Neuronal stem cell (in vitro differentiated cells): ENCODE data around the gene ANKRD44.

Experiments
- DNase-seq: peaks from one replicate; pipeline ENCODE4 v3.0.0-alpha.2; 2013; ENCODE audit warnings: low spot score
- H2AFZ ChIP-seq: one replicate; pipeline ENCODE4 v1.6.1; 2013; ENCODE audit warnings: mild to moderate bottlenecking, low read length, inconsistent platforms
- H2AK5ac ChIP-seq: 2 replicates; pipeline ENCODE4 v1.6.1; 2013; ENCODE audit warnings: low read depth, mild to moderate bottlenecking, inconsistent platforms, low read length, moderate library complexity, mixed read lengths
- H2BK120ac ChIP-seq: 2 replicates; pipeline ENCODE4 v1.6.1; 2013; ENCODE audit warnings: low read depth, mild to moderate bottlenecking, inconsistent platforms, low read length, moderate library complexity, mixed read lengths
- H2BK12ac ChIP-seq: one replicate; pipeline ENCODE4 v1.6.1; 2013; ENCODE audit warnings: low read length, inconsistent platforms
- H2BK15ac ChIP-seq: 2 replicates; pipeline ENCODE4 v1.6.1; 2013; ENCODE audit warnings: mild to moderate bottlenecking, low read length, inconsistent platforms, mixed read lengths
- H2BK5ac ChIP-seq: one replicate; pipeline ENCODE4 v1.6.1; 2013; ENCODE audit warnings: inconsistent platforms, mild to moderate bottlenecking, low read length, moderate library complexity
- H3K14ac ChIP-seq: one replicate; pipeline ENCODE4 v1.6.1; 2013; ENCODE audit warnings: low read length, inconsistent platforms
- H3K18ac ChIP-seq: 2 replicates; pipeline ENCODE4 v1.6.1; 2013; ENCODE audit warnings: low read length, inconsistent platforms
- H3K23ac ChIP-seq: 2 replicates; pipeline ENCODE4 v1.6.1; 2013; ENCODE audit warnings: low read depth, mild to moderate bottlenecking, mixed read lengths, low read length, inconsistent platforms; ENCODE audit not compliant: poor library complexity
- H3K27ac ChIP-seq: replicated peaks from 3 replicates; pipeline ENCODE4 v1.5.1; 2013; ENCODE audit warnings: low read length, inconsistent platforms
- H3K27me3 ChIP-seq, 3 experiments: 2 replicates each; pipeline ENCODE4 v1.6.1; 2013; ENCODE audit warnings: low read length in 3 of 3, mild to moderate bottlenecking in 2 of 3, inconsistent platforms in 1 of 3, low read depth in 1 of 3, mixed read lengths in 1 of 3, moderate library complexity in 1 of 3; ENCODE audit not compliant: control insufficient read depth in 3 of 3, insufficient read depth in 3 of 3
- H3K36me3 ChIP-seq, 2 donors: replicated peaks in 1 of 2; 2 replicates each; pipeline ENCODE4 v1.6.1; 2013; ENCODE audit warnings: low read length in 2 of 2; ENCODE audit not compliant: control insufficient read depth in 2 of 2, insufficient read depth in 2 of 2
- H3K4ac ChIP-seq: 2 replicates; pipeline ENCODE4 v1.6.1; 2013; ENCODE audit warnings: inconsistent platforms, mild to moderate bottlenecking, low read length, moderate library complexity
- H3K4me1 ChIP-seq, 2 donors: 1 replicate in 1 of 2; 2 replicates in 1 of 2; pipeline ENCODE4 v1.6.1; 2013; ENCODE audit warnings: low read length in 2 of 2, low read depth in 1 of 2; ENCODE audit not compliant: control insufficient read depth in 2 of 2, insufficient read depth in 1 of 2
- H3K4me2 ChIP-seq: one replicate; pipeline ENCODE4 v1.6.1; 2013; ENCODE audit warnings: mild to moderate bottlenecking, low read length, inconsistent platforms; ENCODE audit not compliant: insufficient read depth, poor library complexity, severe bottlenecking
- H3K4me3 ChIP-seq, 2 donors: 2 replicates each; pipeline ENCODE4 v1.5.1; 2013; ENCODE audit warnings: low read length in 2 of 2, mild to moderate bottlenecking in 2 of 2, inconsistent platforms in 1 of 2, moderate library complexity in 1 of 2
- H3K79me1 ChIP-seq: one replicate; pipeline ENCODE4 v1.6.1; 2013; ENCODE audit warnings: low read depth, mild to moderate bottlenecking, inconsistent platforms, low read length, moderate library complexity
- H3K9ac ChIP-seq: one replicate; pipeline ENCODE4 v1.6.1; 2013; ENCODE audit warnings: mild to moderate bottlenecking, low read depth, low read length, inconsistent platforms; ENCODE audit not compliant: poor library complexity
- H3K9me3 ChIP-seq, 2 donors: replicated peaks in 1 of 2; 2 replicates each; pipeline versions ENCODE3 to v1.6.1; 2013; ENCODE audit warnings: low read length in 2 of 2, mild to moderate bottlenecking in 2 of 2, inconsistent platforms in 1 of 2, low read depth in 1 of 2, mixed read lengths in 1 of 2, moderate library complexity in 1 of 2; ENCODE audit not compliant: control insufficient read depth in 2 of 2, insufficient read depth in 1 of 2
- H4K8ac ChIP-seq: one replicate; pipeline ENCODE4 v1.6.1; 2013; ENCODE audit warnings: low read depth, mild to moderate bottlenecking, inconsistent platforms, low read length, moderate library complexity
- H4K91ac ChIP-seq: one replicate; pipeline ENCODE4 v1.6.1; 2013; ENCODE audit warnings: low read length, low read depth, mild to moderate bottlenecking, inconsistent platforms; ENCODE audit not compliant: poor library complexity
- WGBS, 2 donors: extraction: QIAGEN DNeasy Blood & Tissue Kit; methylation state at CpG; one replicate each; pipeline ENCODE4 v1.1.7; 2013; ENCODE audit warnings: missing lambda C conversion rate in 2 of 2, mixed read lengths in 1 of 2; ENCODE audit not compliant: insufficient read length in 2 of 2, insufficient replicate concordance in 1 of 2; ENCODE audit errors: extremely low coverage in 2 of 2; 5-methylcytosine and 5-hydroxymethylcytosine counted together

ANKRD44 gene

DNA sequence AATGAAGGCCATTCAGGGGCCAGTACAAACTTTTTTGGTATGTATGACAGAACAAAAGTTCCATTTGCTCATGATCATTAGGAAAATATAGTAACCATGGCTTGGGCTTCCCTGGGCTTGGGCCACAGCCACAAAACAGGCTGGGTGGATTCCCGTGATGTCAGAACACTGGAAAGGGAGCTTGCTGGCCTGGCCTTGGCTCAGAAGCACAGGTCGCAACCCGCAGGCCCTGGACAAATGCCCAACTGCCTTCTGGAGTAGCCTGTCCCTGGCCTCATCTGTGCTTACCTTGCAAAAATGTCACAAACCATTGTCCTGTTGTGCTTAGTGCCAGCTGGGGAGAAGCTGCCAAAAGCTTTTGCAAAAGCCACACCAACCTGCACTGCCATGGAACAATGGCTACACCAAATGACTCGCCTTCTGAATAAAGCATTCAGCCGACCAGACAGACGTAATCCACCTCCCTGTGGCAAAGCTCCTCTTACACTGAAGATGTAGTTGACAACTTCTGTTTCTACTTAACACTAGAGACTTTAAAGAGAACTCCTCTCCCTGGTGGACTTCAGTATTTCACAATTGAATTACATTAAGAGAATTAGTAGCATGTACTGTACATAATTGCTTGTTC is 125.5 kb downstream of the ANKRD44 start:
- Histone ChIP-seq H3K9ac (no peak overlapping the region), H3K4ac (no peak overlapping the region), H3K36me3 (no peaks in the 10 kb centered on the region), H4K8ac (no peak overlapping the region), H2BK15ac (no peak overlapping the region), H2BK5ac (no peak overlapping the region), H3K9me3 (no peaks in the 10 kb centered on the region), H3K27me3 (no peaks in the 10 kb centered on the region), H2AFZ (no peak overlapping the region), H4K91ac (no peak overlapping the region), H3K79me1 (no peaks in the 10 kb centered on the region), H2BK12ac (no peak overlapping the region), H3K23ac (no peak overlapping the region), H3K4me3 (no peak overlapping the region), H3K4me2 (no peak overlapping the region), H3K14ac (no peak overlapping the region), H2AK5ac (no peak overlapping the region), H3K18ac (peak overlapping the region; percentile 21), H2BK120ac (no peak overlapping the region), H3K27ac (no peak overlapping the region), H3K4me1 (peaks cover 9 to 10% of the 10 kb centered on the region in 2 donors)
- no CpG with 5 or more reads among the region's 6 CpGs for WGBS, 2 donors
- peak; percentile 30 for DNase-seq

DNA sequence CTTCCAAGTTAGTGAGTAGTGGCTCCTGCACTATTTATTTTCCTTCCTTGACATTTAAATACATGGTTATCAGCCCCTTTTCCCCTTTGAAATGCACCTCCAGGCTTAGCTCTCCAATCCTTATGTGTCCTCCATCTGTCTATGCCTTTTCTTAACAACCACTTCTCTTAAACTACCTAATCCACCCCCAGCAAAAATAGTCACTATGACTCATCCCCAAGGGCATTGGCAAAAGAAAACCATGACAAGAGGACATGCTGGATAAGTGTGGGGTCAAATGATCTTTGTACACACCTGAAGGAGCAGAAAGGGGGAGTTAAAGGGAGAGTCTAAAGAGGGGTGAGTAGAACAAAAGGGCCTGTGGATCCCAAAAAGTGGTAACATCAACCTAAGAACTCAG is 127.2 kb downstream of the ANKRD44 start:
- no peak overlapping the region for H2AK5ac ChIP-seq
- H3K4me1 ChIP-seq, result peaks cover 2 to 5% of the 10 kb centered on the region in 2 donors
- H4K91ac ChIP-seq, result no peak overlapping the region
- H3K79me1 ChIP-seq, result no peaks in the 10 kb centered on the region
- H4K8ac ChIP-seq, result no peak overlapping the region
- H2BK5ac ChIP-seq, result no peak overlapping the region
- H3K27ac ChIP-seq, result no peak overlapping the region
- H3K27me3 ChIP-seq, result no peaks in the 10 kb centered on the region
- no peak overlapping the region for H2AFZ ChIP-seq
- H2BK15ac ChIP-seq, result no peak overlapping the region
- no peaks in the 10 kb centered on the region for H3K36me3 ChIP-seq
- DNase-seq, result no peak
- H3K4me2 ChIP-seq, result no peak overlapping the region
- H2BK120ac ChIP-seq, result no peak overlapping the region
- H3K14ac ChIP-seq, result no peak overlapping the region
- H3K9me3 ChIP-seq, result no peaks in the 10 kb centered on the region
- no peak overlapping the region for H3K18ac ChIP-seq
- no peak overlapping the region for H3K4me3 ChIP-seq
- H3K23ac ChIP-seq, result no peak overlapping the region
- no peak overlapping the region for H3K9ac ChIP-seq
- no peak overlapping the region for H3K4ac ChIP-seq
- H2BK12ac ChIP-seq, result no peak overlapping the region

GRCh38 chr2:197182668-197183067 is 127.9 kb downstream of the ANKRD44 start:
- Histone ChIP-seq H3K9me3 (no peaks in the 10 kb centered on the region), H2BK15ac (no peak overlapping the region), H3K36me3 (no peaks in the 10 kb centered on the region), H3K14ac (no peak overlapping the region), H3K18ac (no peak overlapping the region), H3K4me3 (no peak overlapping the region), H2AK5ac (no peak overlapping the region), H3K4ac (no peak overlapping the region), H3K4me1 (peaks cover 2 to 5% of the 10 kb centered on the region in 2 donors), H3K23ac (no peak overlapping the region), H2AFZ (no peak overlapping the region), H2BK12ac (no peak overlapping the region), H3K9ac (no peak overlapping the region), H4K8ac (no peak overlapping the region), H3K27ac (no peak overlapping the region), H2BK120ac (no peak overlapping the region), H3K79me1 (no peaks in the 10 kb centered on the region), H3K27me3 (no peaks in the 10 kb centered on the region), H2BK5ac (no peak overlapping the region), H4K91ac (no peak overlapping the region), H3K4me2 (no peak overlapping the region)
- DNase-seq, result no peak
- WGBS, 2 donors, result no CpG with 5 or more reads among the region's 1 CpG

- no peak overlapping the region for H3K27ac ChIP-seq
- H3K4ac ChIP-seq, result no peak overlapping the region
- WGBS, 2 donors, result no CpG with 5 or more reads among the region's 5 CpGs
- H3K36me3 ChIP-seq, result no peaks in the 10 kb centered on the region
- H2AFZ ChIP-seq, result no peak overlapping the region
- H3K9me3 ChIP-seq, result no peaks in the 10 kb centered on the region
- H3K4me3 ChIP-seq, result no peak overlapping the region
- H3K14ac ChIP-seq, result no peak overlapping the region
- H2AK5ac ChIP-seq, result no peak overlapping the region
- H3K27me3 ChIP-seq, result no peaks in the 10 kb centered on the region
- no peak overlapping the region for H2BK120ac ChIP-seq
- H4K91ac ChIP-seq, result no peak overlapping the region
- H3K4me1 ChIP-seq, result peaks cover 2 to 5% of the 10 kb centered on the region in 2 donors
- no peak overlapping the region for H3K18ac ChIP-seq
- H2BK15ac ChIP-seq, result no peak overlapping the region
- H3K4me2 ChIP-seq, result no peak overlapping the region
- H2BK5ac ChIP-seq, result no peak overlapping the region
- no peaks in the 10 kb centered on the region for H3K79me1 ChIP-seq
- DNase-seq, result no peak
- no peak overlapping the region for H3K23ac ChIP-seq
- no peak overlapping the region for H3K9ac ChIP-seq
- no peak overlapping the region for H4K8ac ChIP-seq
- H2BK12ac ChIP-seq, result no peak overlapping the region
These were observed 129.1 kb downstream of the ANKRD44 start for GRCh38 chr2:197181491-197181890.
